Neural progenitor cell (in vitro differentiated cells): Measurements from ENCODE around the gene MAGI1. TPM values are rescaled to one million over a fixed set of nuclear protein-coding genes. Genes with fewer than 3 reads are reported as not detected.

Experiments
- DNase-seq: peaks from one replicate; pipeline ENCODE4 v3.0.0-alpha.2; 2016; ENCODE audit warnings: low spot score
- H2AFZ ChIP-seq: fragments of 200-600 bp; sonication (generic); replicated peaks from 2 replicates; pipeline ENCODE4 v1.6.1; 2016; ENCODE audit warnings: antibody characterized with exemption
- H3F3A ChIP-seq: fragments of 200-600 bp; sonication (generic); 2 replicates; pipeline ENCODE4 v1.6.1; 2016; ENCODE audit warnings: antibody characterized with exemption, low read depth
- H3K27ac ChIP-seq: fragments of 200-600 bp; sonication (generic); 2 replicates; pipeline ENCODE4 v1.5.1; 2016; ENCODE audit warnings: mild to moderate bottlenecking
- H3K27me3 ChIP-seq: fragments of 200-600 bp; sonication (generic); 2 replicates; pipeline ENCODE4 v1.6.1; 2016; ENCODE audit warnings: mild to moderate bottlenecking, moderate library complexity
- H3K36me3 ChIP-seq: fragments of 200-600 bp; sonication (generic); 2 replicates; pipeline ENCODE4 v1.5.1; 2016
- H3K4me1 ChIP-seq: fragments of 200-600 bp; sonication (generic); 2 replicates; pipeline ENCODE4 v1.6.1; 2016; ENCODE audit warnings: mixed run types
- H3K4me2 ChIP-seq: fragments of 200-600 bp; sonication (generic); 2 replicates; pipeline ENCODE4 v1.6.1; 2016
- H3K4me3 ChIP-seq: fragments of 200-600 bp; sonication (generic); 2 replicates; pipeline ENCODE4 v1.5.1; 2016
- H3K79me2 ChIP-seq: fragments of 200-600 bp; sonication (generic); 2 replicates; pipeline ENCODE4 v1.6.1; 2016; ENCODE audit warnings: low read depth
- H3K9ac ChIP-seq: fragments of 200-600 bp; sonication (generic); 2 replicates; pipeline ENCODE4 v1.6.1; 2016
- H3K9me3 ChIP-seq: fragments of 200-600 bp; sonication (generic); 2 replicates; pipeline ENCODE4 v1.5.1; 2016; ENCODE audit warnings: low read depth
- H4K20me1 ChIP-seq: fragments of 200-600 bp; sonication (generic); 2 replicates; pipeline ENCODE4 v1.6.1; 2016; ENCODE audit warnings: low read depth
- H3K27ac Mint-ChIP-seq: 3 replicates; pipeline ENCODE4 v1.8.0; 2021; ENCODE audit warnings: mixed read lengths
- H3K27me3 Mint-ChIP-seq: 2 replicates; pipeline ENCODE4 v1.8.0; 2022; ENCODE audit warnings: low read depth, mild to moderate bottlenecking, inconsistent platforms, moderate library complexity, mixed read lengths; ENCODE audit not compliant: insufficient read depth
- H3K36me3 Mint-ChIP-seq: 3 replicates; pipeline ENCODE4 v1.8.0; 2021; ENCODE audit warnings: mixed read lengths
- H3K4me1 Mint-ChIP-seq: 3 replicates; pipeline ENCODE4 v1.8.0; 2021; ENCODE audit warnings: mixed read lengths
- H3K4me3 Mint-ChIP-seq: 3 replicates; pipeline ENCODE4 v1.8.0; 2021; ENCODE audit warnings: mild to moderate bottlenecking, moderate library complexity, mixed read lengths
- H3K9me3 Mint-ChIP-seq: 3 replicates; pipeline ENCODE4 v1.8.0; 2020; ENCODE audit warnings: mixed read lengths
- EZH2 ChIP-seq: fragments of 200-600 bp; sonication (generic); IDR thresholded peaks from 2 replicates; pipeline ENCODE4 v1.6.1; 2017; ENCODE audit warnings: antibody characterized with exemption, mild to moderate bottlenecking, moderate library complexity
- EZH2phosphoT487 ChIP-seq: fragments of 200-600 bp; sonication (generic); IDR thresholded peaks from 2 replicates; pipeline ENCODE4 v1.6.1; 2017; ENCODE audit warnings: antibody characterized with exemption
- total RNA-seq: library from RNA; depleted of rRNA; stranded (reverse); fragments of >200 nt; gene quantifications from 2 replicates; pipeline ENCODE4 v1.2.3, GENCODE V29; 2015; ENCODE audit warnings: low replicate concordance
- TF ChIP-seq, protein P1 (sequence below): fragments of 200-600 bp; sonication (generic); IDR thresholded peaks from 2 replicates; pipeline ENCODE4 v1.5.1; 2017; ENCODE audit warnings: antibody characterized with exemption, mild to moderate bottlenecking

MAGI1 gene
- total RNA-seq, 1 donor from 2014 or later, result 40.6 TPM

DNA sequence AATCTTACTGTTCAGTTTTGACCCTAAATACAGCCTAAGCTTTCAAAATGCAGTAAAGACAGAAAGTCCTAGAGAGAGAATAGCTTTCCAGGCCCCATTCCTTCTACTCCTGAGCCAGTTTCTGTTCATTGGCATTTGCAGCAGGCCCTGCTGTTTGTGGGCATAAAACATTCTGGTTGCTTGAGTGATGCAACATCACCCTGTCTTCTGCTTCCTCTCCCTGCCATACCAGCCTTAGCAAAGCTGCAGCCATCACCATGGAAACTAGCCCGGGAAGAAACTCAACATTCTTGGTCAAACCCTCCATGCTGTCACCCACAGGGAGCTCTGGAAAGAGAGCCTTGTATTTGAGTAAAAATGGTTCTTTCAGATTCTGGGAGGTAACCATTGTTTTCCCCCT lies 325.7 kb downstream of the MAGI1 start:
- H3K4me1 ChIP-seq, result peaks cover 42% of the 10 kb centered on the region
- no peak overlapping the region for H3K4me3 ChIP-seq
- Mint-ChIP-seq H3K4me1 (peaks cover 41% of the 10 kb centered on the region), H3K36me3 (no peaks in the 10 kb centered on the region), H3K9me3 (no peaks in the 10 kb centered on the region), H3K4me3 (no peak overlapping the region), H3K27me3 (no peaks in the 10 kb centered on the region), H3K27ac (peak overlapping the region; percentile 95)
- H2AFZ ChIP-seq, result no peak overlapping the region
- H3K9ac ChIP-seq, result no peak overlapping the region
- TF ChIP-seq EZH2, result no peak
- TF ChIP-seq, protein P1, sequence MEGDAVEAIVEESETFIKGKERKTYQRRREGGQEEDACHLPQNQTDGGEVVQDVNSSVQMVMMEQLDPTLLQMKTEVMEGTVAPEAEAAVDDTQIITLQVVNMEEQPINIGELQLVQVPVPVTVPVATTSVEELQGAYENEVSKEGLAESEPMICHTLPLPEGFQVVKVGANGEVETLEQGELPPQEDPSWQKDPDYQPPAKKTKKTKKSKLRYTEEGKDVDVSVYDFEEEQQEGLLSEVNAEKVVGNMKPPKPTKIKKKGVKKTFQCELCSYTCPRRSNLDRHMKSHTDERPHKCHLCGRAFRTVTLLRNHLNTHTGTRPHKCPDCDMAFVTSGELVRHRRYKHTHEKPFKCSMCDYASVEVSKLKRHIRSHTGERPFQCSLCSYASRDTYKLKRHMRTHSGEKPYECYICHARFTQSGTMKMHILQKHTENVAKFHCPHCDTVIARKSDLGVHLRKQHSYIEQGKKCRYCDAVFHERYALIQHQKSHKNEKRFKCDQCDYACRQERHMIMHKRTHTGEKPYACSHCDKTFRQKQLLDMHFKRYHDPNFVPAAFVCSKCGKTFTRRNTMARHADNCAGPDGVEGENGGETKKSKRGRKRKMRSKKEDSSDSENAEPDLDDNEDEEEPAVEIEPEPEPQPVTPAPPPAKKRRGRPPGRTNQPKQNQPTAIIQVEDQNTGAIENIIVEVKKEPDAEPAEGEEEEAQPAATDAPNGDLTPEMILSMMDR, result no peak
- TF ChIP-seq EZH2phosphoT487, result no peak
- H3K79me2 ChIP-seq, result peaks cover 8% of the 10 kb centered on the region
- peaks cover 17% of the 10 kb centered on the region for H3F3A ChIP-seq
- H3K9me3 ChIP-seq, result no peaks in the 10 kb centered on the region
- DNase-seq, result peak; percentile 49
- no peaks in the 10 kb centered on the region for H3K27me3 ChIP-seq
- H3K36me3 ChIP-seq, result no peaks in the 10 kb centered on the region
- H3K27ac ChIP-seq, result no peak overlapping the region
- no peaks in the 10 kb centered on the region for H4K20me1 ChIP-seq
- H3K4me2 ChIP-seq, result peak overlapping the region; percentile 4

DNA sequence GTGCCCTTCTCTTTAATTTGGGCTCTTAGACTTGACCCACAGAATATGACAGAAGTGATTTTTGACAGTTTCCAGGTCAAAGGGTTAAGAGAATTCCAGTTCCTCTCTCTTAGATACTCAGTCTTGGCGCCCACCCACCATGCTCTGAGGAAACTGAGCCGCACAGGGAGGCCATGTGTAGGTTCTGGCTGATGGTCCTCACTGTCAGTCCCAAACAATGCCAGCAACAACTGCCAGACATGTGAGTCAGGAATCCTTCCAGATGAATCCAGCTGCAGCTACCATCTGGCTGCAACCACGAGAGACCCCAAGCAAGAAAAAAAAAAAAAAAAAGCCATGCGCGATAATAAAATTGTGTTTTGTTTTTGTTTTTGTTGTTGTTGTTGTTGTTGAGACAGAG lies 326.6 kb downstream of the MAGI1 start:
- TF ChIP-seq, protein P1, result no peak
- TF ChIP-seq EZH2phosphoT487, result no peak
- TF ChIP-seq EZH2, result no peak
- Histone ChIP-seq H3K9ac (no peak overlapping the region), H3K36me3 (no peaks in the 10 kb centered on the region), H4K20me1 (no peaks in the 10 kb centered on the region), H3K4me1 (peaks cover 42% of the 10 kb centered on the region), H3K4me2 (no peak overlapping the region), H3K27me3 (no peaks in the 10 kb centered on the region), H3K9me3 (no peaks in the 10 kb centered on the region), H2AFZ (no peak overlapping the region), H3K79me2 (peaks cover 8% of the 10 kb centered on the region), H3K4me3 (no peak overlapping the region), H3F3A (peaks cover 16% of the 10 kb centered on the region), H3K27ac (no peak overlapping the region)
- DNase-seq, result no peak
- no peak overlapping the region for H3K4me3 Mint-ChIP-seq
- peaks cover 41% of the 10 kb centered on the region for H3K4me1 Mint-ChIP-seq
- H3K36me3 Mint-ChIP-seq, result no peaks in the 10 kb centered on the region
- H3K9me3 Mint-ChIP-seq, result no peaks in the 10 kb centered on the region
- H3K27ac Mint-ChIP-seq, result no peak overlapping the region
- H3K27me3 Mint-ChIP-seq, result no peaks in the 10 kb centered on the region

GRCh38 chr3:65706776-65707568 lies 331.7 kb downstream of the MAGI1 start:
- no peaks in the 10 kb centered on the region for H3K9me3 Mint-ChIP-seq

More at GRCh38 chr3:65706776-65707568, 331.7 kb downstream of the MAGI1 start:
- H3K27ac ChIP-seq, result no peak overlapping the region
- no peak overlapping the region for H3K4me3 ChIP-seq
- no peaks in the 10 kb centered on the region for H3K79me2 ChIP-seq
- no peaks in the 10 kb centered on the region for H3K36me3 ChIP-seq
- no peak overlapping the region for H3K4me2 ChIP-seq
- H3K27me3 ChIP-seq, result no peaks in the 10 kb centered on the region
- no peaks in the 10 kb centered on the region for H3K9me3 ChIP-seq
- TF ChIP-seq EZH2 (no peak), EZH2phosphoT487 (no peak)
- TF ChIP-seq, protein P1, result no peak
- H3K4me1 Mint-ChIP-seq, result peaks cover 2% of the 10 kb centered on the region
- no peaks in the 10 kb centered on the region for H3K27me3 Mint-ChIP-seq
- no peaks in the 10 kb centered on the region for H3K4me1 ChIP-seq
- no peak overlapping the region for H3K4me3 Mint-ChIP-seq
- H2AFZ ChIP-seq, result no peak overlapping the region
- H3K9ac ChIP-seq, result no peak overlapping the region
- no peak for DNase-seq
- H3F3A ChIP-seq, result no peaks in the 10 kb centered on the region
- H3K27ac Mint-ChIP-seq, result no peak overlapping the region
- no peaks in the 10 kb centered on the region for H4K20me1 ChIP-seq
- H3K36me3 Mint-ChIP-seq, result no peaks in the 10 kb centered on the region
